Measurements from ENCODE around the gene ARL15. TPM values are rescaled to one million over a fixed set of nuclear protein-coding genes. Genes with fewer than 3 reads are reported as not detected.

The ARL15 gene
- total and polyA plus RNA-seq, 4 donors: 5.0 to 24.8 (median 13.3) TPM

DNA sequence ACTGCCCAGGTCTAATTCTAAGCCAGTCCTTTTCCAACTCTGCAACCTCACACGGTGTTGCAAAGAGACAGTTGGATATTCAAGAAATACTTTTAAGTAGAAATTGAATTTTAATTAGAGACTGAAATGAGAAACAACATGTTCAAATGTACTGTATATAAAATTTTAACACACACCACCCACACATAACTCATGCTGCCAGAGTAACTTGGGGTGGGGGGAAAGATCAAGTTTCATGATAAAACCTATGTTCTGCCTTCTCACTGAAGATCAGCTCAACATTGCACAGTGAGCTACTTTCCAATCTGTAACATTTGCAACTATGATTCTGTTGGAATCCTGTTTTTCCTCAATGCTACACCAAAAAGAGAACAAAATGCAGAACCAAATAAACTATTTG lies 17.5 kb downstream of the ARL15 start (continued):
- TF ChIP-seq, protein P1, sequence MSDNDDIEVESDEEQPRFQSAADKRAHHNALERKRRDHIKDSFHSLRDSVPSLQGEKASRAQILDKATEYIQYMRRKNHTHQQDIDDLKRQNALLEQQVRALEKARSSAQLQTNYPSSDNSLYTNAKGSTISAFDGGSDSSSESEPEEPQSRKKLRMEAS (IDR thresholded peaks at IDR 0.05): no peak
- TF ChIP-seq, protein P2, sequence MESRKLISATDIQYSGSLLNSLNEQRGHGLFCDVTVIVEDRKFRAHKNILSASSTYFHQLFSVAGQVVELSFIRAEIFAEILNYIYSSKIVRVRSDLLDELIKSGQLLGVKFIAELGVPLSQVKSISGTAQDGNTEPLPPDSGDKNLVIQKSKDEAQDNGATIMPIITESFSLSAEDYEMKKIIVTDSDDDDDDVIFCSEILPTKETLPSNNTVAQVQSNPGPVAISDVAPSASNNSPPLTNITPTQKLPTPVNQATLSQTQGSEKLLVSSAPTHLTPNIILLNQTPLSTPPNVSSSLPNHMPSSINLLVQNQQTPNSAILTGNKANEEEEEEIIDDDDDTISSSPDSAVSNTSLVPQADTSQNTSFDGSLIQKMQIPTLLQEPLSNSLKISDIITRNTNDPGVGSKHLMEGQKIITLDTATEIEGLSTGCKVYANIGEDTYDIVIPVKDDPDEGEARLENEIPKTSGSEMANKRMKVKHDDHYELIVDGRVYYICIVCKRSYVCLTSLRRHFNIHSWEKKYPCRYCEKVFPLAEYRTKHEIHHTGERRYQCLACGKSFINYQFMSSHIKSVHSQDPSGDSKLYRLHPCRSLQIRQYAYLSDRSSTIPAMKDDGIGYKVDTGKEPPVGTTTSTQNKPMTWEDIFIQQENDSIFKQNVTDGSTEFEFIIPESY (IDR thresholded peaks at IDR 0.05): no peak
- TF ChIP-seq, protein P3, sequence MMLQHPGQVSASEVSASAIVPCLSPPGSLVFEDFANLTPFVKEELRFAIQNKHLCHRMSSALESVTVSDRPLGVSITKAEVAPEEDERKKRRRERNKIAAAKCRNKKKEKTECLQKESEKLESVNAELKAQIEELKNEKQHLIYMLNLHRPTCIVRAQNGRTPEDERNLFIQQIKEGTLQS (IDR thresholded peaks at IDR 0.05): no peak
- TF ChIP-seq FOXA2 (IDR thresholded peaks at IDR 0.05) (no peak), HNF4A (conservative IDR thresholded peaks at IDR 0.05) (no peak), YY1 (IDR thresholded peaks at IDR 0.05) (no peak), RXRA (IDR thresholded peaks at IDR 0.05) (no peak), HNF4G (IDR thresholded peaks at IDR 0.05) (no peak), JUND (IDR thresholded peaks at IDR 0.05) (no peak), GABPA (IDR thresholded peaks at IDR 0.05 in 1 of 2, conservative IDR thresholded peaks at IDR 0.05 in 1 of 2) (no peak)

DNA sequence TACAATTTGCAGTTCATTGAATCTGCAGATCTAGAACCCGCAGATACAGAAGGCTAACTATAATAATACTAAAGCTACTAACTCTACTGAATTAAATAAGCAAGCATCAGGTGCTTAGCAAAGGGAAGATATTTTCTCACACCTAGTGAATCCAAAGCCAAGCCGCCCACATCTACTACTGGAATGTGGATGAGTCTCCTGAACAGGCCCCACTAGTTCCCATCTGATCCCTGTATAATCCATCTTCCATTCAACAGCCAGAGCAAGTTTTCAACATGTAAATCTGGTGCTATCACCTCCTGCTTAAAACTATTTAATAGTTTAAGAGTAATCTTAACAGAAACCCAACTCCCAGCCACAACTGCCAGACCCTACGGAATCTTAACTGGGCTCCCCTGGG lies 18.9 kb downstream of the ARL15 start:
- TF ChIP-seq FOXA1 (IDR thresholded peaks at IDR 0.05): no peak
- TF ChIP-seq, protein P4, sequence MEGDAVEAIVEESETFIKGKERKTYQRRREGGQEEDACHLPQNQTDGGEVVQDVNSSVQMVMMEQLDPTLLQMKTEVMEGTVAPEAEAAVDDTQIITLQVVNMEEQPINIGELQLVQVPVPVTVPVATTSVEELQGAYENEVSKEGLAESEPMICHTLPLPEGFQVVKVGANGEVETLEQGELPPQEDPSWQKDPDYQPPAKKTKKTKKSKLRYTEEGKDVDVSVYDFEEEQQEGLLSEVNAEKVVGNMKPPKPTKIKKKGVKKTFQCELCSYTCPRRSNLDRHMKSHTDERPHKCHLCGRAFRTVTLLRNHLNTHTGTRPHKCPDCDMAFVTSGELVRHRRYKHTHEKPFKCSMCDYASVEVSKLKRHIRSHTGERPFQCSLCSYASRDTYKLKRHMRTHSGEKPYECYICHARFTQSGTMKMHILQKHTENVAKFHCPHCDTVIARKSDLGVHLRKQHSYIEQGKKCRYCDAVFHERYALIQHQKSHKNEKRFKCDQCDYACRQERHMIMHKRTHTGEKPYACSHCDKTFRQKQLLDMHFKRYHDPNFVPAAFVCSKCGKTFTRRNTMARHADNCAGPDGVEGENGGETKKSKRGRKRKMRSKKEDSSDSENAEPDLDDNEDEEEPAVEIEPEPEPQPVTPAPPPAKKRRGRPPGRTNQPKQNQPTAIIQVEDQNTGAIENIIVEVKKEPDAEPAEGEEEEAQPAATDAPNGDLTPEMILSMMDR (IDR thresholded peaks at IDR 0.05; ENCODE audit: low read depth, low read length, missing input control): no peak
- TF ChIP-seq FOXA2 (IDR thresholded peaks at IDR 0.05): no peak
- no peak for TF ChIP-seq HNF4A (conservative IDR thresholded peaks at IDR 0.05)
- no peak for TF ChIP-seq TAF1 (conservative IDR thresholded peaks at IDR 0.05)
- no peak for TF ChIP-seq HNF4G (IDR thresholded peaks at IDR 0.05)
- TF ChIP-seq RAD21 (IDR thresholded peaks at IDR 0.05): no peak
- Histone ChIP-seq H3K27ac (ENCODE audit: low read depth in 1 of 2, low read length in 2 of 2) (no peak overlapping the region), H3K9ac (ENCODE audit: low read depth in 1 of 2, low read length in 2 of 2) (no peak overlapping the region), H3K9me3 (ENCODE audit: control insufficient read depth in 4 of 4, low read length in 3 of 4) (peaks cover 0 to 3% (median 2%) of the 10 kb centered on the region in 4 donors), H3K4me3 (ENCODE audit: low read depth in 1 of 3, low read length in 3 of 3) (no peak overlapping the region), H3K36me3 (ENCODE audit: control insufficient read depth in 4 of 4, insufficient read depth in 3 of 4, low read depth in 1 of 4, low read length in 3 of 4) (no peaks in the 10 kb centered on the region), H3K27me3 (ENCODE audit: control insufficient read depth in 4 of 4, insufficient read depth in 4 of 4, low read length in 3 of 4) (no peaks in the 10 kb centered on the region), H3K4me1 (ENCODE audit: control insufficient read depth in 4 of 4, insufficient read depth in 4 of 4, low read length in 3 of 4) (peaks cover 1 to 5% (median 4%) of the 10 kb centered on the region in 4 donors)
- 98% methylated on average over 3 of the region's 3 CpGs for WGBS
- no peak for DNase-seq (ENCODE audit: low spot score)

DNA sequence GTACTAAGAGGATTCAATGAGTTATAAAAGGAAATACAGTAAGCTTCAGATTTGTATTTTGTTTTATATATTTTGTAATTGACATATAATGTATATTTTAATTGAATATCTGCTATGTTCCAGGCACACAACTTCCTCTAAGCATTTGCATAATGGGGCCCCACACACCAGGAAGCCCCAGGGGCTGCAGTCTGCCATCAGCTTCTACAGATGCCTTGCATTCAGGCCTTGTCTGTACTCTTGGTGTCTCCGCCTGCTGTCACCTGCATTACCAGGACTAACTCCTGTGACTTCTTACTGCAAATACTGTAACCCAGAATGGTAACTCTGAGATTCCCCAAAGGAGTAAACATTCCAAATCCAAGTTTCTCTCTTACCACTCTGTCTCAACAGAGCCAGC lies 20.6 kb downstream of the ARL15 start:
- Histone ChIP-seq H3K9ac (ENCODE audit: low read depth in 1 of 2, low read length in 2 of 2) (no peak overlapping the region), H3K27ac (ENCODE audit: low read depth in 1 of 2, low read length in 2 of 2) (no peak overlapping the region), H3K4me3 (ENCODE audit: low read depth in 1 of 3, low read length in 3 of 3) (no peak overlapping the region), H3K27me3 (ENCODE audit: control insufficient read depth in 4 of 4, insufficient read depth in 4 of 4, low read length in 3 of 4) (no peaks in the 10 kb centered on the region), H3K4me1 (ENCODE audit: control insufficient read depth in 4 of 4, insufficient read depth in 4 of 4, low read length in 3 of 4) (no peaks in the 10 kb centered on the region), H3K9me3 (ENCODE audit: control insufficient read depth in 4 of 4, low read length in 3 of 4) (peaks cover 0 to 3% (median 2%) of the 10 kb centered on the region in 4 donors), H3K36me3 (ENCODE audit: control insufficient read depth in 4 of 4, insufficient read depth in 3 of 4, low read depth in 1 of 4, low read length in 3 of 4) (no peaks in the 10 kb centered on the region)
- no peak for DNase-seq (ENCODE audit: low spot score)
- WGBS: 96% methylated on average over 1 of the region's 1 CpG
- TF ChIP-seq, protein P1 (IDR thresholded peaks at IDR 0.05): no peak
- TF ChIP-seq, protein P4 (IDR thresholded peaks at IDR 0.05; ENCODE audit: low read depth, low read length, missing input control): no peak
- TF ChIP-seq YY1 (IDR thresholded peaks at IDR 0.05) (no peak), FOXA2 (IDR thresholded peaks at IDR 0.05) (no peak), NR2F2 (IDR thresholded peaks at IDR 0.05) (no peak), SP1 (IDR thresholded peaks at IDR 0.05) (no peak), FOXA1 (IDR thresholded peaks at IDR 0.05) (no peak), EGR1 (IDR thresholded peaks at IDR 0.05; ENCODE audit: low read depth in 2 of 2) (no peak), JUND (IDR thresholded peaks at IDR 0.05) (no peak), HNF4A (conservative IDR thresholded peaks at IDR 0.05) (no peak), RAD21 (IDR thresholded peaks at IDR 0.05) (no peak), TAF1 (conservative IDR thresholded peaks at IDR 0.05) (no peak), RXRA (IDR thresholded peaks at IDR 0.05) (no peak), GABPA (IDR thresholded peaks at IDR 0.05 in 1 of 2, conservative IDR thresholded peaks at IDR 0.05 in 1 of 2) (no peak), HNF4G (IDR thresholded peaks at IDR 0.05) (no peak)
- TF ChIP-seq, protein P2 (IDR thresholded peaks at IDR 0.05): no peak
- TF ChIP-seq, protein P3 (IDR thresholded peaks at IDR 0.05): no peak

All from liver (tissue), 9 donors.